ENCODE measurements around the gene SLC16A8.

SLC16A8 gene

GRCh38 chr22:38081636-38081940, 2.4 kb downstream of the SLC16A8 start:
- Histone ChIP-seq H3K4me2 (ENCODE audit: low read length) (no peak overlapping the region), H3K9me2 (ENCODE audit: low read depth, low read length) (no peaks in the 10 kb centered on the region), H3F3A (ENCODE audit: insufficient read depth, low read length) (no peaks in the 10 kb centered on the region), H3K27ac (ENCODE audit: low read depth, low read length, poor library complexity, severe bottlenecking) (no peak overlapping the region), H3K79me2 (ENCODE audit: insufficient read depth, low read length) (no peaks in the 10 kb centered on the region), H4K20me1 (ENCODE audit: insufficient read depth, low read length) (no peaks in the 10 kb centered on the region), H3K4me1 (ENCODE audit: insufficient read depth, low read length, severe bottlenecking) (no peaks in the 10 kb centered on the region), H3K9ac (ENCODE audit: low read length) (no peak overlapping the region), H3K4me3 (ENCODE audit: low read depth, low read length, poor library complexity, severe bottlenecking) (no peak overlapping the region), H3K36me3 (ENCODE audit: insufficient read depth, low read length) (no peaks in the 10 kb centered on the region), H3K9me3 (ENCODE audit: low read length) (no peaks in the 10 kb centered on the region), H2AFZ (ENCODE audit: low read length) (no peak overlapping the region), H3K27me3 (ENCODE audit: insufficient read depth, low read length) (0 out of 2 replicates have a peak, but pooled peaks cover 3% of the 10 kb centered on the region)
- TF ChIP-seq EZH2 (IDR thresholded peaks at IDR 0.05; ENCODE audit: borderline replicate concordance, low read length): no peak
- no peak for TF ChIP-seq CTCF (IDR thresholded peaks at IDR 0.05; ENCODE audit: low read length)

- Histone ChIP-seq H3K4me3 (ENCODE audit: low read depth, low read length, poor library complexity, severe bottlenecking) (no peak overlapping the region), H3K9me3 (ENCODE audit: low read length) (no peaks in the 10 kb centered on the region), H3K4me2 (ENCODE audit: low read length) (no peak overlapping the region), H2AFZ (ENCODE audit: low read length) (no peak overlapping the region), H3K4me1 (ENCODE audit: insufficient read depth, low read length, severe bottlenecking) (no peaks in the 10 kb centered on the region), H3K9me2 (ENCODE audit: low read depth, low read length) (no peaks in the 10 kb centered on the region), H3F3A (ENCODE audit: insufficient read depth, low read length) (no peaks in the 10 kb centered on the region), H3K27me3 (ENCODE audit: insufficient read depth, low read length) (0 out of 2 replicates have a peak, but pooled peaks cover 3% of the 10 kb centered on the region), H4K20me1 (ENCODE audit: insufficient read depth, low read length) (no peaks in the 10 kb centered on the region), H3K36me3 (ENCODE audit: insufficient read depth, low read length) (no peaks in the 10 kb centered on the region), H3K9ac (ENCODE audit: low read length) (no peak overlapping the region), H3K79me2 (ENCODE audit: insufficient read depth, low read length) (no peaks in the 10 kb centered on the region), H3K27ac (ENCODE audit: low read depth, low read length, poor library complexity, severe bottlenecking) (no peak overlapping the region)
- TF ChIP-seq EZH2 (IDR thresholded peaks at IDR 0.05; ENCODE audit: borderline replicate concordance, low read length) (no peak), CTCF (IDR thresholded peaks at IDR 0.05; ENCODE audit: low read length) (no peak)
Measured at GRCh38 chr22:38080850-38081635, 2.9 kb downstream of the SLC16A8 start.

GRCh38 chr22:38080474-38080849, 3.5 kb downstream of the SLC16A8 start:
- Histone ChIP-seq H3K79me2 (ENCODE audit: insufficient read depth, low read length) (no peaks in the 10 kb centered on the region), H3K27ac (ENCODE audit: low read depth, low read length, poor library complexity, severe bottlenecking) (no peak overlapping the region), H3F3A (ENCODE audit: insufficient read depth, low read length) (no peaks in the 10 kb centered on the region), H3K9me2 (ENCODE audit: low read depth, low read length) (no peaks in the 10 kb centered on the region), H3K27me3 (ENCODE audit: insufficient read depth, low read length) (0 out of 2 replicates have a peak, but pooled peaks cover 3% of the 10 kb centered on the region), H3K4me2 (ENCODE audit: low read length) (no peak overlapping the region), H4K20me1 (ENCODE audit: insufficient read depth, low read length) (no peaks in the 10 kb centered on the region), H3K9ac (ENCODE audit: low read length) (no peak overlapping the region), H3K36me3 (ENCODE audit: insufficient read depth, low read length) (no peaks in the 10 kb centered on the region), H3K9me3 (ENCODE audit: low read length) (no peaks in the 10 kb centered on the region), H3K4me3 (ENCODE audit: low read depth, low read length, poor library complexity, severe bottlenecking) (no peak overlapping the region), H3K4me1 (ENCODE audit: insufficient read depth, low read length, severe bottlenecking) (no peaks in the 10 kb centered on the region), H2AFZ (ENCODE audit: low read length) (no peak overlapping the region)
- no peak for TF ChIP-seq EZH2 (IDR thresholded peaks at IDR 0.05; ENCODE audit: borderline replicate concordance, low read length)
- no peak for TF ChIP-seq CTCF (IDR thresholded peaks at IDR 0.05; ENCODE audit: low read length)

Measured in OCI-LY1 (cell line).